ENCODE data around the gene TMEM86B. TPM values are rescaled to one million over a fixed set of nuclear protein-coding genes. Genes with fewer than 3 reads are reported as not detected.
A peak's percentile ranks its signal among the peaks of the same experiment; 100 is the strongest.
"Not testable (repeated sequence)": the region's sequence is repeated elsewhere in the genome, so short reads cannot be mapped to it uniquely, and the experiment has no call there.

TMEM86B gene
- total RNA-seq, 1 donor from 2014 or later = 7.6 TPM

- no peak within 1 kb of the TSS for H3K27ac Mint-ChIP-seq (ENCODE audit: unreplicated experiment)
- H3K9me3 Mint-ChIP-seq (ENCODE audit: unreplicated experiment) = peaks cover 5% of the 10 kb centered on the region
- peaks cover 8% of the 10 kb centered on the region for H3K4me1 Mint-ChIP-seq (ENCODE audit: low read depth, unreplicated experiment)
- TF ChIP-seq CTCF (IDR thresholded peaks at IDR 0.05; ENCODE audit: partially characterized antibody, unreplicated experiment) = no peak
- no peaks in the 10 kb centered on the region for H3K36me3 Mint-ChIP-seq (ENCODE audit: unreplicated experiment)
- DNase-seq = no peak
- H3K4me3 Mint-ChIP-seq (ENCODE audit: unreplicated experiment) = peak within 1 kb of the TSS; percentile 59
- peaks cover 10% of the 10 kb centered on the region for H3K27me3 Mint-ChIP-seq (ENCODE audit: unreplicated experiment)
Measured at GRCh38 chr19:55208880-55209692, 19.5 kb downstream of the TMEM86B start, which contains the start of gene PTPRH. PTPRH (minus strand) TSS chr19:55209501; CDS start chr19:55209433, 68 bp downstream.

GRCh38 chr19:55206664-55207500 lies 21.7 kb downstream of the TMEM86B start:
- Mint-ChIP-seq H3K27ac (ENCODE audit: unreplicated experiment) (peak overlapping the region; percentile 80), H3K9me3 (ENCODE audit: unreplicated experiment) (peaks cover 5% of the 10 kb centered on the region), H3K27me3 (ENCODE audit: unreplicated experiment) (peaks cover 10% of the 10 kb centered on the region), H3K4me1 (ENCODE audit: low read depth, unreplicated experiment) (peaks cover 8% of the 10 kb centered on the region), H3K4me3 (ENCODE audit: unreplicated experiment) (peak overlapping the region; percentile 81), H3K36me3 (ENCODE audit: unreplicated experiment) (no peaks in the 10 kb centered on the region)
- peak; percentile 82 for DNase-seq
- TF ChIP-seq CTCF (IDR thresholded peaks at IDR 0.05; ENCODE audit: partially characterized antibody, unreplicated experiment) = no peak

- not testable (repeated sequence) for H3K4me1 Mint-ChIP-seq (ENCODE audit: low read depth, unreplicated experiment); H3K27me3 Mint-ChIP-seq (ENCODE audit: unreplicated experiment); H3K9me3 Mint-ChIP-seq (ENCODE audit: unreplicated experiment); DNase-seq; H3K4me3 Mint-ChIP-seq (ENCODE audit: unreplicated experiment); H3K27ac Mint-ChIP-seq (ENCODE audit: unreplicated experiment); H3K36me3 Mint-ChIP-seq (ENCODE audit: unreplicated experiment)
Measured at GRCh38 chr19:55202199-55202598, 26.4 kb downstream of the TMEM86B start.

- Mint-ChIP-seq H3K4me3 (ENCODE audit: unreplicated experiment) (peak overlapping the region; percentile 18), H3K4me1 (ENCODE audit: low read depth, unreplicated experiment) (peaks cover 1% of the 10 kb centered on the region), H3K9me3 (ENCODE audit: unreplicated experiment) (no peaks in the 10 kb centered on the region), H3K36me3 (ENCODE audit: unreplicated experiment) (no peaks in the 10 kb centered on the region), H3K27ac (ENCODE audit: unreplicated experiment) (no peak overlapping the region), H3K27me3 (ENCODE audit: unreplicated experiment) (peaks cover 10% of the 10 kb centered on the region)
- no peak for TF ChIP-seq CTCF (IDR thresholded peaks at IDR 0.05; ENCODE audit: partially characterized antibody, unreplicated experiment)
- no peak for DNase-seq
Measured at GRCh38 chr19:55199620-55200204, 28.9 kb downstream of the TMEM86B start.

- Mint-ChIP-seq H3K4me3 (ENCODE audit: unreplicated experiment) (no peak overlapping the region), H3K9me3 (ENCODE audit: unreplicated experiment) (no peaks in the 10 kb centered on the region), H3K27ac (ENCODE audit: unreplicated experiment) (no peak overlapping the region), H3K27me3 (ENCODE audit: unreplicated experiment) (peaks cover 11% of the 10 kb centered on the region), H3K4me1 (ENCODE audit: low read depth, unreplicated experiment) (peaks cover 1% of the 10 kb centered on the region), H3K36me3 (ENCODE audit: unreplicated experiment) (no peaks in the 10 kb centered on the region)
- TF ChIP-seq CTCF (IDR thresholded peaks at IDR 0.05; ENCODE audit: partially characterized antibody, unreplicated experiment) = no peak
- DNase-seq = no peak
Measured at GRCh38 chr19:55198651-55199050, 29.9 kb downstream of the TMEM86B start.
